NB4 (cell line): ENCODE results near the gene BBS7.

Experiments used
- CTCF ChIP-seq: IDR thresholded peaks from one replicate; pipeline ENCODE4 v1.5.1; 2012; ENCODE audit warnings: low read depth, low read length
- MAX ChIP-seq: IDR thresholded peaks from 2 replicates; pipeline ENCODE4 v1.6.1; 2011; ENCODE audit warnings: low read depth, low read length
- POLR2A ChIP-seq: IDR thresholded peaks from 2 replicates; pipeline ENCODE4 v1.6.1; 2011; ENCODE audit warnings: mild to moderate bottlenecking; ENCODE audit not compliant: insufficient read length; ENCODE audit errors: extremely low read depth

GRCh38 chr4:121888134-121888533, 17.9 kb upstream of the BBS7 start:
- TF ChIP-seq CTCF: no peak
- no peak for TF ChIP-seq POLR2A
- TF ChIP-seq MAX: no peak
